GM18520 (cell line): ENCODE measurements around the gene MORF4L2.

Experiments
- ATAC-seq: cut with Tn5 transposase; IDR thresholded peaks from one replicate; pipeline ENCODE4 v1.9.1; 2021; ENCODE audit not compliant: unreplicated experiment

MORF4L2 gene

GRCh38 chrX:103686199-103687072 lies at the start of gene MORF4L2:
TSS of gene MORF4L2 (minus strand) at chrX:103686699. CDS start at chrX:103677027, 9,672 bp downstream.
- ATAC-seq, result peak; percentile 91

DNA sequence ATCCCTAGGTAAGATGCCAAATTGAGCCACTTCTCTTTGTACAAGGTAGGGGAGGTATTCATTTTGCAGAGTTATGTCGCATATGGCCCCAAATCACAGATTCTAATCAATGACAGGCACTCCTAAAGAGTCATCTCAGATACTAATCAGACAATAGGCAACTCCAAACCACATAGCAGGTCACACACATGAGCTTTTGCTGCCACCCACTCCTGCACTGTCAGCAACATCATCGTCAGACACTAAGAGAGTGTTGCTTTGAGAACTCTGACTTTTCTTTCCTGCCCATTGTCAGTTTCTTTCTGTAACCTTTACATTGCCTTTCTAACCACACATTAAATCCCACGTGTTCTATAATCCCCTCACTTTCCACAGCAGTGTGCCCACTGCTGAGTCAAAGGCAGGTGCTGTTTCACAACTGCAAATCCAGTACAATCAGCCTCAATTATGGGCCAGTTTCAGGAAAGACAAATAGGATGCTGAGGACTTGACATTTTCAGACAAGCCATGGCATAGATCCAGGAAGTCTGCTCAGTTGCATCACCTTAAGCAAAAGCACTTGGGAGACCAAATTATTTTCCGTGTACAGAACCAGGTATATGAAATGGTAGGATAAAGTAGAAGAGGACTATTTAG lies 47.7 kb upstream of the MORF4L2 start:
- no peak for ATAC-seq

DNA sequence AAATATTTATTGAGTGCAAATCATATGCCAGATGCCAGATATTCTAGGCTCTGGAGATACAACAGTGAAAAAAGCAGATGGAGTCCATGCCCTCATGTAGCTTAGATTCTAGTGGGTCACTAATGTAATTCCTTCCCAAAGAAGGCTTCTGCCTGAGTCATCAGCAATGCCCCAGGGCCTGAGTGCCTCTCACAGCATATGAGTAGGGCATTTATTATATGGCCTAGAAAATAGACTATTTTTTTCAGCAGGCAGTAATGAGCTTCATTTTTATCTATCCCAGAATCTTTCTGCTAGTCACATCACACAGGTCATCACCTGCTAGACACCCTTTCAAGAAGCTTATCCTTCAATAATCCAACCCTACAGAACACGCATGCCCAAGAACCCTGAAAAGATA lies 46.5 kb upstream of the MORF4L2 start:
- no peak for ATAC-seq

DNA sequence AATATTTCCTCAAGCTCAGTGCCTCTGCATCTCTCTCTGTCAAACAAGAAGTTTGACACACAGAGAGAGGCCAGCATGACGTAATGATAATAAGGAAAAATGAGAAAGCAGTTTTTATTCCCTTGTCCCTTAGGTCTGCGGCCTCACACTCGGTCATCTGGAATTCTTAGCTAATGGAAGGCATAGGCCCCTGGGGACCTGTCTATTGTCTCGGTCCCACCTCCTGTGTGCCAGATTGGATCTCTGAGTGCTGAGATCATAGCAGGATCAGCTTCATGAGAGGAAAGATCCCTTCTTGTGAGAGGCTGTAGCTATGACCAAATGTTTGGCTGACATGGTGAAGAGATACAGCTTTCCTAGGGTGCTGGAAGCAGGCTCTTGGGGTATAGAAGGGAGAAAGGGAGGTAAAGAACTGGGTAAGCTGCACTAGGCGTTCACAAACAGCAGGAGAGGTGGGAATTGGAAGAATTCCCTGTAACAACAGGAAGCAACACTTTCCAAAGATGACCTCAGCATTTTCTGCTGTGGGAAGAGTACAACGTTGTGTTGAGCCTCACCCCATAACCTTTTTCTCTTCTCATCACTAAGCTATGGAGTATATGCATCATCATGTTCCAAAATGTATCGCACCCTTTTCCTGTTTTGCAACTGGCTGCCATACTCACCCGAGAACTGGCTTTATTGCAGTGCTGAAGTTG lies 44.4 kb upstream of the MORF4L2 start:
- ATAC-seq, result no peak

DNA sequence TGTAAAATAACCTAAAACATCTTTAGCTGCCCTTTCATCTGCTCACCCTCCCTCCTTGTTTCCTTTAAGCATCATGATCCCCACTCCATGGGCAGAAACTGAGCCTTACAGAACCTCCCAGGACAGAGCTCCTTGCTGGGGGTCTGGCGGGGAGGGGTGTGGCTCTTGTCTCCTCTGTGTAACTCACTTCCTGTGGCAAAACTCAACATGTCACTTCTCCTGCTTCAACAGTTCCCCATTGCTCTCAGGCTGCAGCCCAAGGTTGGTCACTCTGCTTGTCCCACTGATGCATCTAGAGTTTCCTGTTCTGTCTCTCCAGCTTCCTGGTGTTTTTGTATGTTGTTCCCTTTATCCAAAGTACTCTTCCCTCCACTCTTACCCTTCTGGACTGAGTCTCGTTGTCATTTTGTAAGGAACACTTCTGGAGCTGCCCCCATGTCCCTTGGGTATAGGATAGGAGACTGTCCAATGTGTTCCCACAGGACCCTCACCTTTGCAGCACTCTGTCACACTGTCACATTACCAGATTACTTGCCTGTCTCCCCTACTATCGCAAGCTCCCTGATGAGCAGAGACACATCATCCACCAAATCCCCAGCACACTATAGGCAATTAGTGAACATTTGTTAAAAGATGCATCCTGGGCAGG lies 43.8 kb upstream of the MORF4L2 start:
- no peak for ATAC-seq

DNA sequence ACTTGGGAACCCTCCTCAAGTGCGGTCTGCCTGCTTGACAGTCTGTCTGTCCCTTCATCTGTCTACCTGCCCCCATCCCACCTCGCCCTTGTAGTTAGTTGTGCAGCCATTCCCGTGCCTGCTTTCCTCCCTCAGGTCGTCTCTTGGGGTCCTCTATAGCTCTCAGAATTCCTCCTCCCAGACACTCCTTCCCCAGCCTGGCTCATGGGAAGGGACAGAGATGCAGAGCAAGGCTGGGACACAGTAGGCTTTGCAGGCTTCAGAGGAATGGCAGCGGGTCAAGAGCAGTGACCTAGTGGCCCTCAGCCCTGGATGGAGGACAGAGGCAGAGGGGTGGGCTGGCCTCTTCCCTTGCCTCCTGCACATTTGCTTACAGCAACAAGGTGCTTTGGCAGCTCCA lies 42.5 kb upstream of the MORF4L2 start:
- ATAC-seq, result no peak

DNA sequence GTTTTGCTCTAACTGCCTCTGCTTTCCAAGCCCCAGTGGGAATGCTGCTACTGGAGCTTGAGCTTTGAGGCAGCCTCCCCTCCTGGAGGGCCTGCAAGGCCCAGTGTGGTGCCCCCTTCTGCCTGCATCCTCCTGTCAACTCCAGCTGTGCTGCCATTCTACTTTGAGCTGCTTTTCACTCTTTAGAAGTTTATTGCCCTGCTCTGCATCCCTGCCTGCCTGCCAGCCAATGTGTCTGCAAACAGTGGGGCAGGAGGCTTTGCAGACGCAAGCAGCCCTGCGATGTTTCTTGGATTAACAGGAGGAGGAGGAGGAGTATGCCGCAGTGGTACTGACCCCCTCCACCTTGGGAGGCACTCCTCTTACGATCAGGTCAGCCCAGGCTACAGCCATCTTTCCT lies 40.6 kb upstream of the MORF4L2 start:
- no peak for ATAC-seq

DNA sequence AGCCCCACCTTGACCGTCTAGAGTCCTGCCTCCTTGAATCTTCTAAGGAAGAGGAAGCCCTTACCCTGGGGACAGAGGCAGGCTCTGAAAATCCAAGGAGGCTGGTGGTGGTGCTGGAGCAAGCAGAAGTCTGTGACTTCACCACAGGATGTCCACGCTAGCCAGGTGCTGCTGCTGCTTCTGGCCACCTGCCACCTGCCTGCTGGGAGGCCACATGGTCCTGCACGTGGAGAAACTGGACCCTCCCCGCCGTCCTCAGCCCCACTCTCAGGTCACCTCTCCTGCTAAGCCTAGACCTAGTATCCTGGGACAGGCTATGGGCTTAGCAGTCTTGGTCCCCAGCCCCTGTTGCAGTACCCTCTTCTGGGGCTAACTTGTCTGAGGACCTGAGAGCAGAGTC lies 40.0 kb upstream of the MORF4L2 start:
- no peak for ATAC-seq

- no peak for ATAC-seq
Observed at GRCh38 chrX:103722505-103722904, 36.0 kb upstream of the MORF4L2 start.

DNA sequence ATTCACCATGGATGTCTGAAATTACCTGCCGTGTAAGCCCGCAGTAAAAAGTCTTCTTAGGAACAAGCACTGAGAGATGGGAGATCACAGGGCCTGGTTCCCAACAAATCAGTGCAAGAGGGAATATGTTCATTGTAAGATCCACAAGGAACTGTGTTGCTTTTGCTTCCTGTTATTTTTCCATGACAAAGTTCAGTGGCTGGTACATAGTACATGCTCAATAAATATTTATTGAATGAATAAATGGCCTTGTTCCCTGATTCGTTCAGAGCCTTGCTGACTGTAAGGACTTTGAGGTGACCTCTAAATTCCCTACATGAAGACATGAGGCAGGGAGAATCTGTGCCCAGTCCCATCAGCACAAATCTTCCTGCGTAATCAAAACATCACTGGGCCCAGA lies 31.6 kb upstream of the MORF4L2 start:
- ATAC-seq, result no peak

DNA sequence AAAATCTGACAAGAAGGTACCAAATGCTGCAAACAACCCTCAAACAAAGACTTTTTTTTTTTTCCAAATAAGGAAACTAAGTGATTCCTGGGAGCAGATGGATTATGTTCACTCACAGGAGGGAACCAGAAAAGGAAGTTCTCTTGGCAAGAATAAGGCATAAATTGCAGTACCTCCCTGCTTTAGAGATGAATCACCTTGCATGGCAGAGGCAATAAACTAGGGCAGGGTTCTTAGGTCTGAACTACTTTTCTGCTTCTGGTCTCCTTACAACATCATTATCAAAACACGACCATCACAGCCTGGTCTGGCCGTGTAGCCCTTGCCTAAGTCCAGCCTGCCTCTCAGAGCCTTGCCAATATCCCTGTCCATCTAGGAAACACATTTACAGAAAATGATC lies 30.5 kb upstream of the MORF4L2 start:
- ATAC-seq, result no peak

GRCh38 chrX:103710609-103711008 lies 24.1 kb upstream of the MORF4L2 start, which contains the start of gene TMEM31:
TSS of gene TMEM31 (plus strand) at chrX:103710909. CDS start at chrX:103712259, 1,350 bp downstream.
- ATAC-seq, result no peak

GRCh38 chrX:103704863-103705262 lies 18.4 kb upstream of the MORF4L2 start:
- no peak for ATAC-seq

- no peak for ATAC-seq
Observed at GRCh38 chrX:103699243-103699642, 12.7 kb upstream of the MORF4L2 start.

GRCh38 chrX:103697687-103698086 lies 11.2 kb upstream of the MORF4L2 start:
- ATAC-seq, result no peak

- no peak for ATAC-seq
Observed at GRCh38 chrX:103691059-103691458, 4.6 kb upstream of the MORF4L2 start.

DNA sequence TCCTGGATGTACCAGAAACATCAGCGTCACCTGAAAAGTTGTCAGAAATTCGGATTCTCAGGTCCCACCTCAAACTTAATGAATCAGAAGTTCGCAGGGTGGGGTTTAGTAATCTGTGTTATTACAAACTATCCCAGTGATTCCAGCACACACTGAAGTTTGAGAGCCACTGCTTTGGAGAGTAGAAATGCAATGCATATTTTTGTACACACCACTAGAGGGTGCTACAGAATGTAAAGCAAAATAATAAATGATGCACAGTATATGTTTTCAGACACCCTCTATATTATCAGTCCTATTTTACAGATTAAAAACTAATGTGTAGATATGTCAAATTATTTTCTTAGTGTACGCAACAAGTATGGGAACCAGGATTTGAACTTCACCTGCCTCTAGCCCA lies 2.4 kb upstream of the MORF4L2 start:
- no peak for ATAC-seq

DNA sequence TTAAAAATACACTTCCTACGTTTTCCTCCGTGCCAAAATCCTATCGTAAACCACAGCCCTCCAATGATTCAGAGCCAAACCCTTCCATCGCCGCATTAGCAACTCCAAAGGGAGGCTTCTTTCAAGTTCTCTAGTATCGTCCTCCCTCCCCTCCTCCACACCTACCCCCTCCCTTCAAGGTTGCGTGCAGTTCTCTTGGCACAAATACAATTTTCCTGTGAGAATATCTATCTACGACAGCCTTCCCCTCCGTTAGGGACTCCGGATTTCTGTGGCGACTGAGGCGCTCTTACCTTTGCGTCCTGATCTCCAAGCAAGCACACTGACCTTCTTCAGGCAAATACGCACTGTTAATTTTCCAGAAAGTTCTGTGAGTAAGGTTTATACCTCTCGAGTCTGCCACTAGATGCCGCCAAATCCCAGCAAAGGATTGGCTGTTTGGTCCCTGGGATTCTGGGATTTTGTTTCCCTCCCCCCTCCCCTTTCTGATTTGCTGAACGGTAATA lies 1.2 kb upstream of the MORF4L2 start:
- ATAC-seq, result no peak

- peak; percentile 21 for ATAC-seq
Observed at GRCh38 chrX:103687073-103687695, 685 bp upstream of the MORF4L2 start.

- ATAC-seq, result no peak
Observed at GRCh38 chrX:103685396-103685795, 1.1 kb downstream of the MORF4L2 start.

DNA sequence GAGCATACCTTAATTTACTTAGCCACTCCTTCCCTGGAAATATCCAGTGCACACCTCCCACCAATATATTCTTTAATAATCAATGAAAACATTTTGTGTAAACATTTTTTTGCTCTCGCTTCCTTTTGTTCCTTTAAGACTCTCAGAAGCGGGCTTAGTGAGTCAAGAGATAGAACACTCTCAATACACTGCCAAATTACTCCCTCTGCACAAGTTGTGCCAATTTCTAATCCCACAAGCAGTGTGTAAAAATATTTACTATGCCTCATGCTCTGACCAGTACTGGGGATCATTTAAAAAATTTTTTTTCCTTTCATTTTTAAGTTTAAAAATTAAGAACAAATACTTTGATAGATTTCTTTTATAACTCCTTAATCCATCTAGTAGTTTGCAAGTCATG lies 5.1 kb downstream of the MORF4L2 start:
- no peak for ATAC-seq
